HG03575 (cell line): ENCODE measurements around the gene ABCB11.
A peak's percentile ranks its signal among the peaks of the same experiment; 100 is the strongest.
"Not testable (repeated sequence)": the region's sequence is repeated elsewhere in the genome, so short reads cannot be mapped to it uniquely, and the experiment has no call there.

Source experiments
- ATAC-seq: cut with Tn5 transposase; IDR thresholded peaks from one replicate; pipeline ENCODE4 v1.9.1; 2021; ENCODE audit not compliant: unreplicated experiment, insufficient number of reproducible peaks, low FRiP score; ENCODE audit errors: extremely low read depth

The ABCB11 gene

GRCh38 chr2:168912901-168913369, 118.2 kb downstream of the ABCB11 start:
- no peak for ATAC-seq

GRCh38 chr2:168912466-168912865, 118.7 kb downstream of the ABCB11 start:
- no peak for ATAC-seq

- ATAC-seq: no peak
These were observed 120.8 kb downstream of the ABCB11 start for GRCh38 chr2:168910330-168910729.

- ATAC-seq: no peak
These were observed 123.0 kb downstream of the ABCB11 start for GRCh38 chr2:168907940-168908662.

GRCh38 chr2:168904358-168904757, 126.8 kb downstream of the ABCB11 start:
- ATAC-seq: no peak

- no peak for ATAC-seq
These were observed 127.2 kb downstream of the ABCB11 start for GRCh38 chr2:168903888-168904287.

- no peak for ATAC-seq
These were observed 130.1 kb downstream of the ABCB11 start, which contains the start of gene G6PC2 for GRCh38 chr2:168901003-168901402. Gene G6PC2, plus strand, starts transcription at chr2:168901291. Its CDS starts 41 bp downstream, at chr2:168901332.

- ATAC-seq: no peak
These were observed 133.7 kb downstream of the ABCB11 start for GRCh38 chr2:168897449-168897848.

- ATAC-seq: no peak
These were observed 134.3 kb downstream of the ABCB11 start for GRCh38 chr2:168896783-168897182.

GRCh38 chr2:168895771-168896170, 135.4 kb downstream of the ABCB11 start:
- ATAC-seq: no peak

GRCh38 chr2:168894720-168895119, 136.4 kb downstream of the ABCB11 start:
- ATAC-seq: no peak

GRCh38 chr2:168894101-168894500, 137.0 kb downstream of the ABCB11 start:
- no peak for ATAC-seq

- no peak for ATAC-seq
These were observed 138.8 kb downstream of the ABCB11 start for GRCh38 chr2:168892327-168892726.

- ATAC-seq: peak; percentile 100
These were observed 140.9 kb downstream of the ABCB11 start, which contains the start of gene SPC25 for GRCh38 chr2:168890006-168890782. Gene SPC25, minus strand, starts transcription at chr2:168890430. Its CDS starts 911 bp downstream, at chr2:168889519.

GRCh38 chr2:168889635-168890005, 141.5 kb downstream of the ABCB11 start:
- ATAC-seq: no peak

- ATAC-seq: no peak
These were observed 146.1 kb downstream of the ABCB11 start for GRCh38 chr2:168884975-168885374.

- ATAC-seq: not testable (repeated sequence)
These were observed 149.0 kb downstream of the ABCB11 start for GRCh38 chr2:168882163-168882562.

GRCh38 chr2:168874368-168875054, 156.6 kb downstream of the ABCB11 start:
- no peak for ATAC-seq

GRCh38 chr2:168870824-168871223, 160.3 kb downstream of the ABCB11 start:
- not testable (repeated sequence) for ATAC-seq
